GM19043 (cell line): ENCODE measurements around the gene ACVR2B.

ENCODE experiments used
- ATAC-seq: cut with Tn5 transposase; IDR thresholded peaks from one replicate; pipeline ENCODE4 v1.9.1; 2021; ENCODE audit warnings: low read depth; ENCODE audit not compliant: unreplicated experiment

ACVR2B gene

DNA sequence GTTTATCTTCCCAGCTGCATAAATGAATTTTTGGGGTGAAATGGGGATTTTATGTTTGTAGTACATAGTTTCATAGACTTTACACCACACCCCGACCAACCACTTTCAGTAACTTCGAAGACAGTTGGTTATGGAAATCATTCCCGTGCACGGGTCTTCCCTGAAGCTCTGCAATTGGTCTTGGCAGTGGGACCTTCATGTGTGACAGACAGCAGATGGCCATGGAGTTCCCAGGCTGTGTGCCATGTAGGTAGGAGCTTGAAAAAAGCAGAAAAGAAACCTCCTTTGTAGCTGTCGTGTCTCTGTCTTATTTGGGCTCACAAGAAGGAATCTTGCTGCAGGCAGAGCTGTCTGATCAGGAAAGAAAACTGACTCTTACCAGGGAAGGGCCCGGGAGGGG, 68.3 kb downstream of the ACVR2B start:
- ATAC-seq, result no peak

DNA sequence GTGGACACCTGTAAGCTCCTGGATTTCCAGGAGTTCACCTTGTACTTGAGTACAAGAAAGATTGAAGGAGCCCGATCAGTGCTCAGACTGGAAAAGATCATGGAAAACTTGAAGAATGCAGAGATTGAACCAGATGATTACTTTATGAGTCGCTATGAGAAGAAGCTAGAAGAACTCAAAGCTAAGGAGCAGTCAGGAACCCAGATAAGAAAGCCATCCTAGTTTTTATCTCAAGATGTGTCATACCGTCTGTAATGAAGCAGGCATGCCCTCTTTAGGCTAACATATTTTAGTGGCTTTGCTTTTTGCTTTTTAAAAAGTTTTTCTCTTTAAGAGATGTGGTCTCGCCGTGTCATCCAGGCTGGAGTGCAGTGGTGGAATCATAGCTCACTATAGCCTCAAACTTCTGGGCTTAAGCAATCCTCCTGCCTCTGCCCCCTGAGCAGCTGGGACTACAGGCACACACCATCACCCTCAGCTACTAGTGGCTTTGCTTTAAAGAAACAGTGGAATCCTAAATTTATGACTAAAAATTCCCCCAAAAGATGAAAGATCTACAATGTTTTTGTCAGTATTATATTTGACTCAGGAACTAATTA, 70.5 kb downstream of the ACVR2B start:
- ATAC-seq, result no peak

DNA sequence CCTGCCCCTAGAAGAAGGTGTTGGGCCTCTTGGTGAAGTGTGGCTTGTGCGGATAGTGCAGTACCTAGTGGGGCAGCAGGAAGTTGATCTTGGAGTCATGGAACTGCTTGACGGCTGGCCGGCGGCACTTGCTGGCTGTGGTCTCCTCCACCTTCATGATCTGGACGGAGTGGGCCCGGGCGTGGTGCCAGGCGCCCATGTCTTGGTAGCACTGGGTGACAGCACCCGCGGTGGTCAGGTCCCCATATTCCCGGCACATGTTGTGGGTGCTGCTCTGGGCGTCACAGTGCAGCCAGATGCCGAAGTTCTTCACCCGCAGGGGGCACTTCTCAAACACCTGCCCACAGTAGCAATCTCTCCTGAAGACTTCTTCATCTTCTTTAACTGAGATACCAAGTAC, 73.1 kb downstream of the ACVR2B start:
- ATAC-seq, result no peak

DNA sequence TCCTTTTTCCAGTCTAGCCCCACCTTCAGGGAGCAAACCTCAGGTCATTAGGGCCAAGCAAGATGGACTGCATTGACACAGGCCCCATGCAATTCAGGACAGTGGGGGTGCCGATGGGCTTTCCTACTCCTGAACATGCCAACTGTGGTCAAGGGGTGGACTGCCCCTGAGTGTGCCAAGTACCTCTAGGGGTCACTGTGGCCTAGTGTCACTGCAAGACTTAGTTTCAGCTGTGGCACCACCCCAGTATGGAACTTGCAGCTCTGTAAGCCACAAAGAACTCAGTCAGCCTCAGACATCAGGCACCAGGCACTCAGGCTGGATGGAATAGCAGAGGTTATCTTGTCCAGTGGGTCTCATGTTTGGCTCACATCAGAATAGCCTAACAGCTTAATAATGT, 74.8 kb downstream of the ACVR2B start:
- no peak for ATAC-seq

DNA sequence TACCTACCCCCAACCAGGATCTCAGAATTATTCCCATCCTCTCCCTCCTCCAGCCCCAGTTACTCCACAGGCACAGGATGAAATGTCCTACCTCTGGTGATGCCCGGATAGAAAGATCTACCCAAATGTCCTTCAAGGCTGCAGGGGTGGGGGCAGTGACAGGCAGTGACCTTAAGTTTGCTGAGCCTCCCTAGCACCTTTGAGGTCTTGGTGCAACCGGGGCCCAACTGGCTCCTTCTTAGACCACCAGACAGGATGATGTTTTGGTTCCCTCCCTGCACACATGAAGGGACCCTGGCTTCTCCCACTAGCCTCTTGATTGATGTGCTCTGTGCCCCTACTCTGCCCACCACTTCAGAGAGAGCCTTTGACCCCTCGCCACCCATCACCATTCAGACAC, 78.8 kb downstream of the ACVR2B start:
- no peak for ATAC-seq

DNA sequence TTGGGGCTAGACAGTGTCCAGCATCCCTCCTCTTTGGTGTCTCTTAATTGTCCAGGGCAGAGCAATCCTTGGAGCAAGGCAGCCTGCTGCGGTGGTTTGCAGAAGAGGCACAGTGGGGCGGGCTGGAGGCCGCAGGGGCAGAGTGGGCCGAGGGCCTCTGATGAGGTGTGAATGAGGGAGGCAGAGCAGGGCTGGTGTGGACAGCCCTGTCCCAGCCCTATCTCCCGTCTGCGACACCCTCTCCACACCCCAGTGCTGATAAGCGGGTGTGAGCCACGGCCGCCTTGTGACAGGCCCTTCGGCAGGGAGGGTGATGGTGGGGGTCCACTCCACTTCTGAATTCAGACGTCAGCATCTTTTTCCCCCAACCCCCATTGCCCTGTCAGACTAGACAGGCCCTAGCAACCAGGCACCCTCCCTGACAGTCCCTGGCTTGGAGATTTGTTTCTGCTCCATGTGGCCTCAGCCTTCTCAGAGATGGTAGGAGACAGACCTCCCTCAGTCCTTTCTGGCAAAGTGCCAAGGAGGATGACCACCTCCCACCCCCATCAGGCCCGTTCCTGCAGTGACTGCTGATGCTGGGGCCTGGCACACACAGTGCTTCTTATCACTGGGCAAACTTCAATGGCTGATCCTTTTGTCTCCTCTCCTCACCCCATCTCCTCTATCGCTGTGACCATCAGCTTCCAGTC, 79.7 kb downstream of the ACVR2B start:
- no peak for ATAC-seq

DNA sequence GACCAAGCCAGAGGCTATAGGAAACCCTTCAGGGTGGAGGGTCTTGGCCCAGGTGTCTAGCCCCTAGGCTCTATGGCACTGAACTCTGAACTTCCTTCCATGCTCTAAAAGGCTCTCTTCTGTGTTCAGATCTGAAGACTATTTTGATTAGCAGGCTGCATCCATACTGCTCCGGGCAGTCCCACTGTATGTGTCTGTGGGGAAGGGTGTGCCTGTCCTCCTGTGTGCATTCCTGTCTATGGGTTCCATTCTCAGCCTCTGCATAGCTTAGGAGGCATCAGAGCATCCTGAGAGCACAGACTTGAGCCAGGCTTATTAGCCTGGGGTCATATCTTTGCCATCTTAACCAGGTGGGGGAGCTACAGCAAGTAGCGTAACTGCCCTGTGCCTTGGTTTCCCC, 80.5 kb downstream of the ACVR2B start:
- ATAC-seq, result no peak

DNA sequence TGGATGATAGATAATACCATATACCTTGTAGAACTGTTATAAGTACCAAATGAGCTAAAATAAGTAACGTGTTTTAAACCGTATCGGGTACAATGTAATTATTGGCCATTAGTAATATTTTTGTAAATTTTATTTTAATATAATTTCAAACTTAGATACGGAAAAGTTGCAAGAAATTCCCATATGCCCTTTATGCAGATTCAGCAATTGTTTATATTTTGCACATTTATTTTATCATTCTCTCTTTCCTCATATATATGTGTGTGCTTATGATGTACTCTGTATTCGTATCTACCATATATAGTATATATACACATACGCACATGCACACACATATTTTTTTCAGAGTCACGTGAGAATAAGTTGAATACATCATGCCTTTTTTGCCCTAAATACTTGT, 80.9 kb downstream of the ACVR2B start:
- no peak for ATAC-seq

DNA sequence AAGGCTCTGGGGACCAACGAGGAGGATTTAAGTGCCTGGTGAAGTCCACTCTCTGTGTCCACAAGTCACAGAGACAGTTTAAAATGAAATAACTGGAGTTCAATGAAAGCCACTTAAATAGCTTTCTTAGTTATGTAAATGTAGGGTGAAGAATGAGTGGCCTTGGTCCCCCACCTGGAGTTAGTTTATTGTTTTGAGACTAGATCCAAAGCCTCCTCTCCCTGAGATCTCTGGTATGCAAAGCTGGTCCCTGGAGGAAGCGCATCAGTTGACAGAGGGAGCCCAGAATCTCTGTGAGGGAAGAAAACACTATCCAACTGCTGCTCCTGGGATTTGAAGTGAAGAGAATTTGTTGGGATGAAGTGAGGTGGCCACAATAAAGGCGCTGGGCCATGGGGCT, 83.0 kb downstream of the ACVR2B start:
- ATAC-seq, result no peak

DNA sequence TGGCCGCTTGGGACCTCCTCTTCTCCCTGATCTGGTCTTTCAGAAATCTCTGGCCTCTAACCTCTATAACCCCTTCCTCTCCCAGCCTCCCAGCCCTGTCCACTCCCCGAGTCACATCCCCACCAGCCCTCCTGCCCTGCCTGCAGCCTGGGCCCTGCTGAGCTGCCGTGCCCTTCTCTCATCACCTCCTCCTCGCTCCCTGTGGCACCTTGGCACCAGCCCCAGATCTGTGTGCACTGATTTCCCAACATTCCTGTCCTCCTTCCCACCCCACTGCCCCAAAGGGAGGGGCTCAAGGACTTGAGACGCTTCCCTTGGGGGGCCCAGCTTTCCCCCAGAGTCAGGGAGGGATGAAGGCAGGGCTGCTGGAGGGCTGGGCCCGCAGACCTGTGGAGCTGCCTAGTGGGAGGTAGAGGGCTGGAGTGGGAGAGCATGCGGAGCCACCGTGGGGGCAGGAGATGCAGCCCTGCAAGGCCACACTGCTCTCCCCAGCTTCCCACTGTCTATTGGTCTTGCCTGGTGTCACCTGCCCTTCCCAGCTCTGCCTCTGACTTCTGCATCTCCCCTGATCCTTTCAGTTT, 85.2 kb downstream of the ACVR2B start:
- ATAC-seq, result no peak

DNA sequence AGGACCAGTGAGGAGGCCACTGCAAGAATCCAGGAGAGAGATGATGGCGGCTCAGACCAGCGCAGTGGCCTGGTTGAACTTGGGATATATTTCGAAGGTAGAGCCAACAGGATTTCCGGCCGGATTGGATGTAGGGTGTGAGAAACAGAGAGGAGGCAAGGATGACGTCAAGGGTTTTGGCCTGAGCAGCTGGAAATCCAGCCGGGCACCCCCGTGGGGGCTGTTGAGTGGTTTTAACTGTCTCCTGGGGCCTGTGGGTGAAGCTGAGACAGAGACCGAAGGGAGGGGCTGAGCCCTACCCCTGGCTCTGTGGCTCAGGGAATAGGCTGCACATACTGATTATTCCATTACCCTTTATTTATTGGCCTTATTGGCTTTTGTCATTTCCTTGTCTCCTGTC, 88.1 kb downstream of the ACVR2B start:
- no peak for ATAC-seq
